Loucy (cell line): Measurements from ENCODE around the gene SUGP2.

ENCODE experiments used
- H2AFZ ChIP-seq: fragments of 200-600 bp; sonication (generic); 2 replicates; pipeline ENCODE4 v1.6.0; 2016; ENCODE audit warnings: antibody characterized with exemption, mild to moderate bottlenecking, low read length, moderate library complexity
- H3F3A ChIP-seq: fragments of 200-600 bp; 2 replicates; pipeline ENCODE4 v1.6.0; 2016; ENCODE audit warnings: antibody characterized with exemption, low read depth, mild to moderate bottlenecking
- H3K27me3 ChIP-seq: fragments of 200-600 bp; sonication (generic); 2 replicates; pipeline ENCODE4 v1.6.1; 2014; ENCODE audit warnings: low read length, mild to moderate bottlenecking; ENCODE audit not compliant: insufficient read depth, poor library complexity, severe bottlenecking
- H3K36me3 ChIP-seq: fragments of 200-600 bp; sonication (generic); 2 replicates; pipeline ENCODE4 v1.6.1; 2016; ENCODE audit warnings: low read length; ENCODE audit not compliant: insufficient read depth
- H3K4me1 ChIP-seq: fragments of 200-600 bp; sonication (generic); 2 replicates; pipeline ENCODE4 v1.5.1; 2014; ENCODE audit warnings: low read length, mild to moderate bottlenecking; ENCODE audit not compliant: insufficient read depth, poor library complexity, severe bottlenecking
- H3K4me2 ChIP-seq: fragments of 200-600 bp; sonication (generic); 2 replicates; pipeline ENCODE4 v1.6.0; 2014; ENCODE audit warnings: antibody characterized with exemption, low read length, low read depth, mild to moderate bottlenecking; ENCODE audit not compliant: poor library complexity, severe bottlenecking
- H3K4me3 ChIP-seq: fragments of 200-600 bp; sonication (generic); 2 replicates; pipeline ENCODE4 v1.5.1; 2014; ENCODE audit warnings: low read length, mild to moderate bottlenecking, mixed read lengths; ENCODE audit not compliant: poor library complexity, severe bottlenecking
- H3K79me2 ChIP-seq: fragments of 200-600 bp; sonication (generic); 2 replicates; pipeline ENCODE4 v1.6.1; 2014; ENCODE audit warnings: low read length; ENCODE audit not compliant: insufficient read depth
- H3K9ac ChIP-seq: fragments of 200-600 bp; sonication (generic); 2 replicates; pipeline ENCODE4 v1.6.0; 2014; ENCODE audit warnings: mild to moderate bottlenecking, low read depth, low read length, moderate library complexity; ENCODE audit not compliant: poor library complexity, severe bottlenecking
- H3K9me2 ChIP-seq: fragments of 200-600 bp; sonication (generic); replicated peaks from 2 replicates; pipeline ENCODE4 v1.6.1; 2016; ENCODE audit warnings: low read depth, low read length, mixed read lengths
- H3K9me3 ChIP-seq: fragments of 200-600 bp; sonication (generic); 2 replicates; pipeline ENCODE4 v1.6.1; 2014; ENCODE audit warnings: mild to moderate bottlenecking, antibody characterized with exemption, low read length, low read depth; ENCODE audit not compliant: insufficient read depth
- H4K20me1 ChIP-seq: fragments of 200-600 bp; sonication (generic); 2 replicates; pipeline ENCODE4 v1.6.0; 2014; ENCODE audit warnings: antibody characterized with exemption, low read length, mild to moderate bottlenecking; ENCODE audit not compliant: insufficient read depth, poor library complexity, severe bottlenecking
- EZH2phosphoT487 ChIP-seq: fragments of 200-600 bp; IDR thresholded peaks from 2 replicates; pipeline ENCODE4 v1.6.1; 2018; ENCODE audit warnings: antibody characterized with exemption, mild to moderate bottlenecking, moderate library complexity, borderline replicate concordance
- TF ChIP-seq, protein P1 (sequence below): fragments of 200-600 bp; sonication (generic); conservative IDR thresholded peaks from 2 replicates; pipeline ENCODE4 v1.5.1; 2014; ENCODE audit warnings: mild to moderate bottlenecking, antibody characterized with exemption, low read length

SUGP2 gene

DNA sequence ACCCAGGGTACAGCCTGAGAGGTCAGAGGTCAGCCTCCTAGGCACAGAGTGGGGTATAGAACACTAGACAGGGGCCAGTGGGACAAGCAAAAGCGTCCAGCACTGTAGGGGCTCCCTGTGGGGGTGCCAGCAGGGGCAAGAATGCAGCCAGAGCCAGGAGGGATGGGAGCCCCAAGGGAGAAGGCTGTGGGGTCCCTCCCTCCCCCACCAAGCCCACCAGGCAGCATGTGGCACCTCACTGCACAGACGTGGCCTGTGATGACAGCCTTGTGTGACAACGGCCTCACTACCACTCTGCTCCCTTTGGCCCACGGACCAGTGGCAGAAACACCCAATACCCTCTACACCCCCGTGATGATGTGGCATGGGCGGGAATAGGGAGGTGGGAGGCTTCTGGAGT lies 10.2 kb upstream of the SUGP2 start:
- Histone ChIP-seq H3K36me3 (peaks cover 18% of the 10 kb centered on the region; the same call in 1 of the 2 replicates), H3K4me1 (no peaks in the 10 kb centered on the region), H3K4me2 (no peak overlapping the region), H3K4me3 (no peak overlapping the region), H2AFZ (no peak overlapping the region), H3K9me3 (no peaks in the 10 kb centered on the region), H4K20me1 (no peaks in the 10 kb centered on the region), H3F3A (no peaks in the 10 kb centered on the region), H3K9ac (no peak overlapping the region), H3K9me2 (no peaks in the 10 kb centered on the region), H3K79me2 (peaks cover 11% of the 10 kb centered on the region; the same call in 1 of the 2 replicates), H3K27me3 (no peaks in the 10 kb centered on the region)
- TF ChIP-seq, protein P1, sequence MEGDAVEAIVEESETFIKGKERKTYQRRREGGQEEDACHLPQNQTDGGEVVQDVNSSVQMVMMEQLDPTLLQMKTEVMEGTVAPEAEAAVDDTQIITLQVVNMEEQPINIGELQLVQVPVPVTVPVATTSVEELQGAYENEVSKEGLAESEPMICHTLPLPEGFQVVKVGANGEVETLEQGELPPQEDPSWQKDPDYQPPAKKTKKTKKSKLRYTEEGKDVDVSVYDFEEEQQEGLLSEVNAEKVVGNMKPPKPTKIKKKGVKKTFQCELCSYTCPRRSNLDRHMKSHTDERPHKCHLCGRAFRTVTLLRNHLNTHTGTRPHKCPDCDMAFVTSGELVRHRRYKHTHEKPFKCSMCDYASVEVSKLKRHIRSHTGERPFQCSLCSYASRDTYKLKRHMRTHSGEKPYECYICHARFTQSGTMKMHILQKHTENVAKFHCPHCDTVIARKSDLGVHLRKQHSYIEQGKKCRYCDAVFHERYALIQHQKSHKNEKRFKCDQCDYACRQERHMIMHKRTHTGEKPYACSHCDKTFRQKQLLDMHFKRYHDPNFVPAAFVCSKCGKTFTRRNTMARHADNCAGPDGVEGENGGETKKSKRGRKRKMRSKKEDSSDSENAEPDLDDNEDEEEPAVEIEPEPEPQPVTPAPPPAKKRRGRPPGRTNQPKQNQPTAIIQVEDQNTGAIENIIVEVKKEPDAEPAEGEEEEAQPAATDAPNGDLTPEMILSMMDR: no peak
- no peak for TF ChIP-seq EZH2phosphoT487

DNA sequence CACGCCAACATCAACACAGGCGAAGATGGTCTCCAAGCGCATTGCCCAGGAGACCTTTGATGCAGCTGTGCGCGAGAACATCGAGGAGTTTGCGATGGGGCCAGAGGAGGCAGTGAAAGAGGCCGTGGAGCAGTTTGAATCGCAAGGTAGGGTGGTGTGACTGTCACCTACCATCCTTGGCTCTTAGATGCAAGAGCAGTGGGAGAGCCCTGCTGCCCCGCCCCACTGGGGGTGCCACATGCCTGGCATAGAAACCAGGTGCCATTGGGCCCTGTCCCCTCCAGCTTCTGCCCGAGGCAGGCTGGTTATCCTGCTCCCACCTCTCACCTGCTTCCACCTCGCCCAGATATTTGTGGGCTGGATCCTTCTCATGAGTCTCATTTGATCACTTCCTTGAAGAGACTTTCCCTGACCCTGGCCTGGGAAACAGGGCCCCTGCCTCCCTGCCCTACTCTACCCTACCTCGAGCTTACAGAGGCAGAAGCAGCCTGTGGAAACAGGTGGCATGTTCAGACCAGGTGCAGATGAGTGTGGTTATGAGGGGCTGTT lies 9.5 kb upstream of the SUGP2 start:
- Histone ChIP-seq H3K9me2 (no peaks in the 10 kb centered on the region), H3K9ac (no peak overlapping the region), H3K27me3 (no peaks in the 10 kb centered on the region), H3K9me3 (no peaks in the 10 kb centered on the region), H3K4me1 (no peaks in the 10 kb centered on the region), H3F3A (no peaks in the 10 kb centered on the region), H3K4me2 (no peak overlapping the region), H2AFZ (no peak overlapping the region), H3K4me3 (no peak overlapping the region), H3K36me3 (peaks cover 18% of the 10 kb centered on the region; the same call in 1 of the 2 replicates), H3K79me2 (peaks cover 12% of the 10 kb centered on the region; the same call in 1 of the 2 replicates), H4K20me1 (no peaks in the 10 kb centered on the region)
- no peak for TF ChIP-seq EZH2phosphoT487
- TF ChIP-seq, protein P1: no peak

DNA sequence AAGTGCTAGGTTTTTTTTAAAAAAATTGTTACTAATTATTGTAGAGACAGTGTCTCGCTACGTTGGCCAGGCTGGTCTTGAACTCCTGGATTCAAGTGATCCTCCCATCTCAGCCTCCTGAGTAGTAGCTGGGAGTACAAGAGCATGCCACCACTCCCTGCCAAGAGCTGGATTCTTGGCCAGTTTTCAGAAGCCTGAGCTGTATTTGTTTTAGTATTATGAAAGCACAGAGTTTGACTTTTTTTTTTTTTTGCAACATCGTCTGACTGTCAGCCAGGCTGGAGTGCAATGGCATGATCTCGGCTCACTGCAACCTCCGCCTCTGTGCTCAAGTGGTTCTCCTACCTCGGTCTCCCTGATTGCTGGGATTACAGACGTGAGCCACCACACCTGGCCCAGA lies 7.1 kb upstream of the SUGP2 start:
- Histone ChIP-seq H3K9me3 (no peaks in the 10 kb centered on the region), H3F3A (no peaks in the 10 kb centered on the region), H3K9ac (no peak overlapping the region), H3K9me2 (no peaks in the 10 kb centered on the region), H3K4me2 (no peak overlapping the region), H2AFZ (no peak overlapping the region), H3K27me3 (no peaks in the 10 kb centered on the region), H3K4me3 (no peak overlapping the region), H4K20me1 (peaks cover under 1% of the 10 kb centered on the region), H3K36me3 (peaks cover 21% of the 10 kb centered on the region; the same call in 1 of the 2 replicates), H3K79me2 (peaks cover 35% of the 10 kb centered on the region), H3K4me1 (peaks cover 4% of the 10 kb centered on the region)
- TF ChIP-seq, protein P1: no peak
- TF ChIP-seq EZH2phosphoT487: no peak
